Neural cell (in vitro differentiated cells): ENCODE results near the gene SOX30.

Source experiments
- EP300 ChIP-seq: fragments of 450-650 bp; conservative IDR thresholded peaks from 2 replicates; pipeline ENCODE4 v1.6.1; 2014; ENCODE audit warnings: antibody characterized with exemption, mild to moderate bottlenecking, moderate library complexity; ENCODE audit not compliant: poor library complexity, severe bottlenecking
- EZH2 ChIP-seq: fragments of 200-600, 300-800 bp; shearing (Covaris generic), sonication (generic); IDR thresholded peaks from 2 replicates; pipeline ENCODE4 v1.6.1; 2014; ENCODE audit warnings: antibody characterized with exemption, low read length, borderline replicate concordance, mild to moderate bottlenecking; ENCODE audit not compliant: insufficient read depth, poor library complexity, severe bottlenecking
- MXI1 ChIP-seq: fragments of 450-650 bp; conservative IDR thresholded peaks from 2 replicates; pipeline ENCODE4 v1.6.1; 2014; ENCODE audit warnings: antibody characterized with exemption, mild to moderate bottlenecking; ENCODE audit not compliant: poor library complexity, severe bottlenecking
- POLR2AphosphoS5 ChIP-seq: IDR thresholded peaks from 2 replicates; pipeline ENCODE4 v1.6.1; 2012
- RAD21 ChIP-seq: fragments of 450-650 bp; conservative IDR thresholded peaks from 2 replicates; pipeline ENCODE4 v1.6.1; 2014; ENCODE audit warnings: antibody characterized with exemption, mild to moderate bottlenecking, moderate library complexity
- SMC3 ChIP-seq: fragments of 450-650 bp; conservative IDR thresholded peaks from 2 replicates; pipeline ENCODE4 v1.6.1; 2014; ENCODE audit warnings: antibody characterized with exemption, mild to moderate bottlenecking, moderate library complexity; ENCODE audit not compliant: poor library complexity
- TF ChIP-seq, protein P1 (sequence below): fragments of 450-650 bp; IDR thresholded peaks from 2 replicates; pipeline ENCODE4 v1.5.1; 2014; ENCODE audit warnings: antibody characterized with exemption, mild to moderate bottlenecking, moderate library complexity; ENCODE audit not compliant: poor library complexity, severe bottlenecking
- TF ChIP-seq, protein P2 (sequence below): IDR thresholded peaks from 2 replicates; pipeline ENCODE4 v1.6.1; 2012; ENCODE audit warnings: borderline replicate concordance

DNA sequence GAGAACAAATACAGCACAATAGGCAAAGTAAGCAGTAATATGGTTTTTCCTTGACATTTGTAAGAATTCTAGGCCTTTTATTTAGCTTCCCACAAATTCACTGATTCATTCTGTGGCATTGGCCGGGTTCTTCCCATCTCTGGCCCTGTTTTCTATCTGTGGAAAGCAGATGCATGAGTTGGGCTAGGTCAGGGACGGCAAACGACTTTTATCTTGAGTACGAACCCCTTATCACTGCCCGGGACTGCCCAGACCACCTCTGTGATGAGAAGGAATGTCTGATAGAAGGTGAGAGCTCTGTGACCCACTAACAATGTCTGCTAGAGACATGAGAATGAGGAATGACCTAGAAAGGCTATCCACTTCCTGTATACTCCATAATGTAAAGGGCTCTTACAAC is 41.2 kb downstream of the SOX30 start:
- TF ChIP-seq EZH2 (no peak), POLR2AphosphoS5 (no peak), MXI1 (no peak), SMC3 (no peak), EP300 (no peak), RAD21 (no peak)
- TF ChIP-seq, protein P1, sequence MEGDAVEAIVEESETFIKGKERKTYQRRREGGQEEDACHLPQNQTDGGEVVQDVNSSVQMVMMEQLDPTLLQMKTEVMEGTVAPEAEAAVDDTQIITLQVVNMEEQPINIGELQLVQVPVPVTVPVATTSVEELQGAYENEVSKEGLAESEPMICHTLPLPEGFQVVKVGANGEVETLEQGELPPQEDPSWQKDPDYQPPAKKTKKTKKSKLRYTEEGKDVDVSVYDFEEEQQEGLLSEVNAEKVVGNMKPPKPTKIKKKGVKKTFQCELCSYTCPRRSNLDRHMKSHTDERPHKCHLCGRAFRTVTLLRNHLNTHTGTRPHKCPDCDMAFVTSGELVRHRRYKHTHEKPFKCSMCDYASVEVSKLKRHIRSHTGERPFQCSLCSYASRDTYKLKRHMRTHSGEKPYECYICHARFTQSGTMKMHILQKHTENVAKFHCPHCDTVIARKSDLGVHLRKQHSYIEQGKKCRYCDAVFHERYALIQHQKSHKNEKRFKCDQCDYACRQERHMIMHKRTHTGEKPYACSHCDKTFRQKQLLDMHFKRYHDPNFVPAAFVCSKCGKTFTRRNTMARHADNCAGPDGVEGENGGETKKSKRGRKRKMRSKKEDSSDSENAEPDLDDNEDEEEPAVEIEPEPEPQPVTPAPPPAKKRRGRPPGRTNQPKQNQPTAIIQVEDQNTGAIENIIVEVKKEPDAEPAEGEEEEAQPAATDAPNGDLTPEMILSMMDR = no peak
- TF ChIP-seq, protein P2, sequence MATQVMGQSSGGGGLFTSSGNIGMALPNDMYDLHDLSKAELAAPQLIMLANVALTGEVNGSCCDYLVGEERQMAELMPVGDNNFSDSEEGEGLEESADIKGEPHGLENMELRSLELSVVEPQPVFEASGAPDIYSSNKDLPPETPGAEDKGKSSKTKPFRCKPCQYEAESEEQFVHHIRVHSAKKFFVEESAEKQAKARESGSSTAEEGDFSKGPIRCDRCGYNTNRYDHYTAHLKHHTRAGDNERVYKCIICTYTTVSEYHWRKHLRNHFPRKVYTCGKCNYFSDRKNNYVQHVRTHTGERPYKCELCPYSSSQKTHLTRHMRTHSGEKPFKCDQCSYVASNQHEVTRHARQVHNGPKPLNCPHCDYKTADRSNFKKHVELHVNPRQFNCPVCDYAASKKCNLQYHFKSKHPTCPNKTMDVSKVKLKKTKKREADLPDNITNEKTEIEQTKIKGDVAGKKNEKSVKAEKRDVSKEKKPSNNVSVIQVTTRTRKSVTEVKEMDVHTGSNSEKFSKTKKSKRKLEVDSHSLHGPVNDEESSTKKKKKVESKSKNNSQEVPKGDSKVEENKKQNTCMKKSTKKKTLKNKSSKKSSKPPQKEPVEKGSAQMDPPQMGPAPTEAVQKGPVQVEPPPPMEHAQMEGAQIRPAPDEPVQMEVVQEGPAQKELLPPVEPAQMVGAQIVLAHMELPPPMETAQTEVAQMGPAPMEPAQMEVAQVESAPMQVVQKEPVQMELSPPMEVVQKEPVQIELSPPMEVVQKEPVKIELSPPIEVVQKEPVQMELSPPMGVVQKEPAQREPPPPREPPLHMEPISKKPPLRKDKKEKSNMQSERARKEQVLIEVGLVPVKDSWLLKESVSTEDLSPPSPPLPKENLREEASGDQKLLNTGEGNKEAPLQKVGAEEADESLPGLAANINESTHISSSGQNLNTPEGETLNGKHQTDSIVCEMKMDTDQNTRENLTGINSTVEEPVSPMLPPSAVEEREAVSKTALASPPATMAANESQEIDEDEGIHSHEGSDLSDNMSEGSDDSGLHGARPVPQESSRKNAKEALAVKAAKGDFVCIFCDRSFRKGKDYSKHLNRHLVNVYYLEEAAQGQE = no peak
